Measurements from ENCODE around the gene C5orf24.
"Not testable (repeated sequence)": the region's sequence is repeated elsewhere in the genome, so short reads cannot be mapped to it uniquely, and the experiment has no call there.

C5orf24 gene

GRCh38 chr5:134845852-134846640, at the start of gene C5orf24:
TSS of gene C5orf24 (plus strand) at chr5:134845968. CDS start at chr5:134854901, 8,933 bp downstream.
- DNase-seq = peak; percentile 87

GRCh38 chr5:134798468-134798867, 47.3 kb upstream of the C5orf24 start:
- no peak for DNase-seq

GRCh38 chr5:134803821-134804220, 41.9 kb upstream of the C5orf24 start:
- no peak for DNase-seq

- no peak for DNase-seq
Measured at GRCh38 chr5:134813407-134813806, 32.4 kb upstream of the C5orf24 start.

GRCh38 chr5:134813827-134814226, 31.9 kb upstream of the C5orf24 start:
- DNase-seq = no peak

GRCh38 chr5:134817006-134817405, 28.8 kb upstream of the C5orf24 start:
- no peak for DNase-seq

- DNase-seq = no peak
Measured at GRCh38 chr5:134818776-134819175, 27.0 kb upstream of the C5orf24 start.

GRCh38 chr5:134819407-134819963, 26.3 kb upstream of the C5orf24 start:
- DNase-seq = no peak

- DNase-seq = no peak
Measured at GRCh38 chr5:134821841-134822240, 23.9 kb upstream of the C5orf24 start.

- no peak for DNase-seq
Measured at GRCh38 chr5:134824681-134825080, 21.1 kb upstream of the C5orf24 start.

- DNase-seq = no peak
Measured at GRCh38 chr5:134825212-134825611, 20.6 kb upstream of the C5orf24 start.

GRCh38 chr5:134833340-134834032, 12.3 kb upstream of the C5orf24 start:
- no peak for DNase-seq

- DNase-seq = no peak
Measured at GRCh38 chr5:134835623-134836022, 10.1 kb upstream of the C5orf24 start.

- no peak for DNase-seq
Measured at GRCh38 chr5:134837530-134838181, 8.1 kb upstream of the C5orf24 start.

- not testable (repeated sequence) for DNase-seq
Measured at GRCh38 chr5:134838361-134838760, 7.4 kb upstream of the C5orf24 start.

- DNase-seq = no peak
Measured at GRCh38 chr5:134840811-134841210, 5.0 kb upstream of the C5orf24 start.

- no peak for DNase-seq
Measured at GRCh38 chr5:134844252-134844651, 1.5 kb upstream of the C5orf24 start.

- no peak for DNase-seq
Measured at GRCh38 chr5:134845335-134845851, 375 bp upstream of the C5orf24 start.

- no peak for DNase-seq
Measured at GRCh38 chr5:134846641-134846960, 833 bp downstream of the C5orf24 start.

- not testable (repeated sequence) for DNase-seq
Measured at GRCh38 chr5:134849434-134849933, 3.7 kb downstream of the C5orf24 start.

- no peak for DNase-seq
Measured at GRCh38 chr5:134851307-134851923, 5.6 kb downstream of the C5orf24 start.

GRCh38 chr5:134856465-134856864, 10.7 kb downstream of the C5orf24 start:
- DNase-seq = not testable (repeated sequence)

- no peak for DNase-seq
Measured at GRCh38 chr5:134857401-134857800, 11.6 kb downstream of the C5orf24 start.

Measured in T1000 (cell line).